Epithelial cell of proximal tubule (primary cell): ENCODE data around the gene SMNDC1. TPM values are rescaled to one million over a fixed set of nuclear protein-coding genes. Genes with fewer than 3 reads are reported as not detected.
A peak's percentile ranks its signal among the peaks of the same experiment; 100 is the strongest.

Experiments
- DNase-seq: peaks from one replicate; pipeline ENCODE4 v3.0.0-alpha.2; 2011; ENCODE audit warnings: low read depth
- H3K4me3 ChIP-seq: 2 replicates; pipeline ENCODE4 v1.5.1; 2011; ENCODE audit warnings: low read depth, mild to moderate bottlenecking, low read length
- CTCF ChIP-seq: conservative IDR thresholded peaks from 2 replicates; pipeline ENCODE4 v1.5.1; 2012; ENCODE audit warnings: low read depth, mild to moderate bottlenecking, low read length
- total RNA-seq: library from RNA; depleted of rRNA; stranded (reverse); fragments of >200 nt; gene quantifications from 2 replicates; pipeline ENCODE4 v1.2.3, GENCODE V29; 2015

Gene SMNDC1
- total RNA-seq, 1 donor from 2014 or later = 5.9 TPM

GRCh38 chr10:110268971-110269370 is 35.7 kb downstream of the SMNDC1 start:
- no peak for DNase-seq

GRCh38 chr10:110268442-110268841 is 36.3 kb downstream of the SMNDC1 start:
- TF ChIP-seq CTCF = no peak
- H3K4me3 ChIP-seq = no peak overlapping the region
- DNase-seq = no peak

More at GRCh38 chr10:110268971-110269370, 35.7 kb downstream of the SMNDC1 start:
- TF ChIP-seq CTCF = no peak
- peak overlapping the region; percentile 43 for H3K4me3 ChIP-seq

- no peak for DNase-seq
- H3K4me3 ChIP-seq = no peak overlapping the region
- TF ChIP-seq CTCF = no peak
These were observed 37.4 kb downstream of the SMNDC1 start for GRCh38 chr10:110267276-110267675.

GRCh38 chr10:110265573-110266193 is 39.0 kb downstream of the SMNDC1 start:
- H3K4me3 ChIP-seq = no peak overlapping the region
- TF ChIP-seq CTCF = no peak
- no peak for DNase-seq

GRCh38 chr10:110263164-110263563 is 41.6 kb downstream of the SMNDC1 start:
- DNase-seq = no peak
- TF ChIP-seq CTCF = no peak
- no peak overlapping the region for H3K4me3 ChIP-seq

- no peak for TF ChIP-seq CTCF
- H3K4me3 ChIP-seq = no peak overlapping the region
- DNase-seq = no peak
These were observed 43.8 kb downstream of the SMNDC1 start for GRCh38 chr10:110260746-110261477.
